D721Med (cell line): ENCODE measurements around the gene KLHDC7B.

Experiments
- DNase-seq: peaks from one replicate; pipeline ENCODE4 v3.0.0; 2011; ENCODE audit warnings: low spot score; ENCODE audit not compliant: insufficient read length
- FAIRE-seq: peaks from 2 replicates; lab custom pipeline; 2011; peaks lifted over from hg19 to GRCh38; lab: Jason Lieb, UNC
- CTCF ChIP-seq: IDR thresholded peaks from 2 replicates; pipeline ENCODE4 v1.5.1; 2012; ENCODE audit warnings: mild to moderate bottlenecking, control low read depth; ENCODE audit not compliant: insufficient read depth; ENCODE audit errors: missing control alignments

KLHDC7B gene

GRCh38 chr22:50503475-50504145 lies 42.1 kb upstream of the KLHDC7B start:
- no peak for FAIRE-seq
- no peak for TF ChIP-seq CTCF
- no peak for DNase-seq

- DNase-seq (no peak), FAIRE-seq (no peak)
- no peak for TF ChIP-seq CTCF
Measured at GRCh38 chr22:50504369-50505211, 41.1 kb upstream of the KLHDC7B start.

GRCh38 chr22:50505276-50505775 lies 40.4 kb upstream of the KLHDC7B start:
- no peak for TF ChIP-seq CTCF

GRCh38 chr22:50505776-50506610 lies 39.7 kb upstream of the KLHDC7B start:
- no peak for TF ChIP-seq CTCF
- DNase-seq (no peak), FAIRE-seq (no peak)

More at GRCh38 chr22:50505276-50505775, 40.4 kb upstream of the KLHDC7B start:
- no peak for DNase-seq
- FAIRE-seq = no peak

- FAIRE-seq = no peak
- no peak for DNase-seq
- no peak for TF ChIP-seq CTCF
Measured at GRCh38 chr22:50506611-50507420, 38.9 kb upstream of the KLHDC7B start.

- no peak for FAIRE-seq
- DNase-seq = peak; percentile 66
- TF ChIP-seq CTCF = no peak
Measured at GRCh38 chr22:50507421-50507990, 38.2 kb upstream of the KLHDC7B start, which contains the start of gene LMF2. TSS of gene LMF2 (minus strand) at chr22:50507702. CDS start at chr22:50507675, 27 bp downstream.
